AG04449 (cell line): ENCODE measurements around the gene KAZN.

Experiments
- CTCF ChIA-PET: fragments of 350-600 bp; formaldehyde crosslinking; extraction: SDS; loops from one replicate; lab custom pipeline; 2021; ENCODE audit warnings: antibody characterized with exemption; lab: Yijun Ruan, JAX
- POLR2A ChIA-PET: fragments of 400-600, 350-600 bp; formaldehyde crosslinking; extraction: SDS; loops from one replicate; lab custom pipeline; 2020; ENCODE audit warnings: antibody characterized with exemption, inconsistent platforms; lab: Yijun Ruan, JAX
- DNase-seq: peaks from one replicate; pipeline ENCODE4 v3.0.0-alpha.2; 2010; ENCODE audit warnings: low read depth, low spot score
- H3K4me3 ChIP-seq: 2 replicates; pipeline ENCODE4 v1.5.1; 2011; ENCODE audit warnings: low read depth, mild to moderate bottlenecking, control low read depth, low read length
- CTCF ChIP-seq: IDR thresholded peaks from one replicate; pipeline ENCODE4 v1.5.1; 2011; ENCODE audit warnings: mild to moderate bottlenecking, moderate library complexity, low read length, control low read depth, inconsistent platforms; ENCODE audit not compliant: insufficient read depth; ENCODE audit errors: missing control alignments

The KAZN gene

GRCh38 chr1:15031251-15031933, 432.9 kb downstream of the KAZN start:
- ChIA-PET CTCF (interaction anchor here (1.2 to 1.8 kb wide), 2 partner anchors 113 to 115 kb away, joined by 4 to 5 read pairs; no protein-coding TSS in a partner anchor), POLR2A (no interaction called here)
- no peak for TF ChIP-seq CTCF
- DNase-seq, result no peak
- no peak overlapping the region for H3K4me3 ChIP-seq

GRCh38 chr1:15033264-15033663, 434.8 kb downstream of the KAZN start:
- no peak for DNase-seq
- CTCF ChIA-PET, result interaction anchor here (0.5 to 1.4 kb wide), 7 partner anchors 9 to 159 kb away, joined by 3 to 4 read pairs (median 3); no protein-coding TSS in a partner anchor
- no peak overlapping the region for H3K4me3 ChIP-seq
- TF ChIP-seq CTCF, result peak; percentile 60
- POLR2A ChIA-PET, result interaction anchor here (1.0 kb wide), 1 partner anchor 86 kb away, joined by 3 read pairs; no protein-coding TSS in a partner anchor

DNA sequence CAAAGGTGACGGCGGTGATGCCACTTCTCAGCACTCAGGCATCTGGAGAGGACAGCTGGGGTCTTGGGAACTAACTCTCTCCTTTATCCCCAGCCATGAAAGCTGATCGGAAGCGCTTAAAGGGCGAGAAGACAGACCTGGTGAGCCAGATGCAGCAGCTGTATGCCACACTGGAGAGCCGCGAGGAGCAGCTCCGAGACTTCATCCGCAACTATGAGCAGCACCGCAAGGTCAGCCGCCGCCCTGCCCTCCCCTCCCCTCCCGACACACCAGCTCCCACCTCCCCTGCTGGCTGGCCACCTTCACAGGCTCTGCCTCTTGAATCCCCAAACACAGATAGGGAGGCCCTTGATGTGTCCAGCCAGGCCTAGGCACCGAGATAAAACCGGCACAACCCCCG, 436.2 kb downstream of the KAZN start:
- ChIA-PET POLR2A (no interaction called here), CTCF (interaction anchor here (1.6 kb wide), 1 partner anchor 12 kb away, joined by 6 read pairs; no protein-coding TSS in a partner anchor)
- TF ChIP-seq CTCF, result no peak
- H3K4me3 ChIP-seq, result no peak overlapping the region
- no peak for DNase-seq

DNA sequence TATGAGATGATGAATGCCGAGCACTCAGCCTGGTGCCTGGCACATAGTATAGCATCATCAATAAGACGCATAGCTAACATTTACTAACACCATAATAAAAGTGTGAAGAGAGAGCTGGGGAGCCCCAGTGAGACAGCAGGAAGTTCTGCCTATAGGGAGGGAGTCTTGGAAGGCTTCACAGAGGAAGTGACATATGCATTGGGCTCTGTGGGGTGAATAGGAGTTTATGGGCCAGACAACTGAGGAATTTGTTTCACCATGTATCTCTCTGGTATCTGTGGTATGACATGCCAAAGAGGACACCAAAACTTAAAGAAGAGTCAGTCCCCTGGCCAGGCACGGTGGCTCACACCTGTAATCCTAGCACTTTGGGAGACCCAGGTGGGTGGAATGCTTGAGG, 436.8 kb downstream of the KAZN start:
- TF ChIP-seq CTCF, result no peak
- ChIA-PET POLR2A (no interaction called here), CTCF (interaction anchor here (1.1 to 3.7 kb wide), 3 partner anchors 7 to 120 kb away, joined by 3 to 25 read pairs (median 6); no protein-coding TSS in a partner anchor)
- H3K4me3 ChIP-seq, result no peak overlapping the region
- no peak for DNase-seq

- ChIA-PET POLR2A (no interaction called here), CTCF (interaction anchor here (1.1 to 3.7 kb wide), 3 partner anchors 8 to 121 kb away, joined by 3 to 25 read pairs (median 13); no protein-coding TSS in a partner anchor)
- no peak for DNase-seq
- TF ChIP-seq CTCF, result no peak
- no peak overlapping the region for H3K4me3 ChIP-seq
These were observed 437.6 kb downstream of the KAZN start for GRCh38 chr1:15036101-15036500.

GRCh38 chr1:15038232-15039016, 439.9 kb downstream of the KAZN start:
- TF ChIP-seq CTCF, result peak; percentile 23
- ChIA-PET CTCF (interaction anchor here (1.0 to 3.7 kb wide), 3 partner anchors 8 to 124 kb away, joined by 3 to 25 read pairs (median 13); no protein-coding TSS in a partner anchor), POLR2A (no interaction called here)
- no peak for DNase-seq
- no peak overlapping the region for H3K4me3 ChIP-seq
